PC-9 (cell line): Measurements from ENCODE around the gene SAPCD2. TPM values are rescaled to one million over a fixed set of nuclear protein-coding genes. Genes with fewer than 3 reads are reported as not detected.

Experiments used
- BruUV-seq: library from RNA; stranded (reverse); fragments of 400-500 nt; replicated peaks from 2 replicates; lab custom pipeline; 2021; lab: Mats Ljungman, UMichigan
- CTCF ChIA-PET: fragments of 300-600 bp; sonication (Branson Sonifier 250); formaldehyde crosslinking; loops from one replicate; lab custom pipeline; 2022; ENCODE audit warnings: antibody characterized with exemption; lab: Charles Lee
- POLR2A ChIA-PET: fragments of 300-600 bp; sonication (Branson Sonifier 250); formaldehyde crosslinking; loops from one replicate; lab custom pipeline; 2022; ENCODE audit warnings: antibody characterized with exemption; ENCODE audit not compliant: unreplicated experiment; lab: Charles Lee
- DNase-seq, 2 experiments: peaks; one replicate each; pipeline versions ENCODE4 v3.0.0 to v3.0.0-alpha.2; 2015 to 2022; ENCODE audit warnings: mixed read lengths in 1 of 2
- H2AFZ ChIP-seq: fragments of 200-600 bp; sonication (generic); 2 replicates; pipeline ENCODE4 v1.8.1; 2017; ENCODE audit warnings: antibody characterized with exemption
- H3F3A ChIP-seq: fragments of 200-600 bp; sonication (generic); 2 replicates; pipeline ENCODE4 v1.8.1; 2017; ENCODE audit warnings: antibody characterized with exemption, mild to moderate bottlenecking, low read depth; ENCODE audit not compliant: insufficient read depth
- H3K27ac ChIP-seq: fragments of 200-600 bp; sonication (generic); 2 replicates; pipeline ENCODE4 v1.6.1; 2016; ENCODE audit warnings: mixed run types
- H3K27me3 ChIP-seq: fragments of 200-600 bp; sonication (generic); 2 replicates; pipeline ENCODE4 v1.6.1; 2016; ENCODE audit warnings: low read depth, mixed run types; ENCODE audit not compliant: insufficient read depth
- H3K36me3 ChIP-seq: fragments of 200-600 bp; sonication (generic); 2 replicates; pipeline ENCODE4 v1.6.1; 2016; ENCODE audit warnings: low read depth, mixed run types
- H3K4me1 ChIP-seq: fragments of 200-600 bp; sonication (generic); replicated peaks from 2 replicates; pipeline ENCODE4 v1.6.1; 2016; ENCODE audit warnings: mixed run types; ENCODE audit not compliant: insufficient read depth
- H3K4me2 ChIP-seq: fragments of 200-600 bp; sonication (generic); 2 replicates; pipeline ENCODE4 v1.6.1; 2017; ENCODE audit warnings: mixed run types
- H3K4me3 ChIP-seq: fragments of 200-600 bp; sonication (generic); 2 replicates; pipeline ENCODE4 v1.6.1; 2016; ENCODE audit warnings: mixed run types
- H3K79me2 ChIP-seq: fragments of 200-600 bp; sonication (generic); 2 replicates; pipeline ENCODE4 v1.6.1; 2017; ENCODE audit warnings: low read depth, mixed run types
- H3K9me2 ChIP-seq: fragments of 200-600 bp; sonication (generic); 2 replicates; pipeline ENCODE4 v1.8.1; 2017; ENCODE audit warnings: mild to moderate bottlenecking; ENCODE audit not compliant: insufficient read depth
- H3K9me3 ChIP-seq: fragments of 200-600 bp; sonication (generic); 2 replicates; pipeline ENCODE4 v1.8.1; 2016; ENCODE audit warnings: low read depth; ENCODE audit not compliant: insufficient read depth
- H4K20me1 ChIP-seq: fragments of 200-600 bp; sonication (generic); 2 replicates; pipeline ENCODE4 v1.8.1; 2017; ENCODE audit not compliant: insufficient read depth
- CTCF ChIP-seq: fragments of 200-600 bp; sonication (generic); conservative IDR thresholded peaks from 2 replicates; pipeline ENCODE4 v1.6.1; 2017; ENCODE audit warnings: mixed run types, antibody characterized with exemption, mild to moderate bottlenecking, moderate library complexity
- EZH2 ChIP-seq: fragments of 200-600 bp; sonication (generic); IDR thresholded peaks from 2 replicates; pipeline ENCODE4 v1.8.0; 2017; ENCODE audit warnings: antibody characterized with exemption, low read depth
- intact Hi-C: fragments of 100-400 bp; cut with micrococcal nuclease; formaldehyde crosslinking; loops from one replicate; pipeline ENCODE4 v1.10.0; 2022; ENCODE audit not compliant: unreplicated experiment
- total RNA-seq: library from RNA; stranded (reverse); gene quantifications from 2 replicates; pipeline ENCODE4 v1.2.3, GENCODE V29; 2021

The SAPCD2 gene
- total RNA-seq, 1 experiment from 2014 or later: 50.3 TPM

- Histone ChIP-seq H3K27ac (no peak overlapping the region), H3F3A (peaks cover 7% of the 10 kb centered on the region; the same call in 1 of the 2 replicates), H4K20me1 (no peaks in the 10 kb centered on the region; the same call in 1 of the 2 replicates), H3K27me3 (no peaks in the 10 kb centered on the region), H2AFZ (no peak overlapping the region), H3K4me3 (no peak overlapping the region), H3K4me2 (no peak overlapping the region), H3K4me1 (no peaks in the 10 kb centered on the region), H3K36me3 (no peaks in the 10 kb centered on the region), H3K79me2 (no peaks in the 10 kb centered on the region), H3K9me3 (no peaks in the 10 kb centered on the region), H3K9me2 (no peaks in the 10 kb centered on the region)
- ChIA-PET CTCF (interaction anchor here (0.6 to 1.0 kb wide), 2 partner anchors 21 to 75 kb away, joined by 10 to 12 read pairs; no protein-coding TSS in a partner anchor), POLR2A (no interaction called here)
- no TSS peak for BruUV-seq
- DNase-seq: no peak
- TF ChIP-seq EZH2 (no peak), CTCF (no peak)
- intact Hi-C loops: no loop called here
Measured at GRCh38 chr9:137022662-137023008, 47.7 kb downstream of the SAPCD2 start.

- ChIA-PET CTCF (interaction anchor here (0.6 to 1.0 kb wide), 2 partner anchors 21 to 74 kb away, joined by 10 to 12 read pairs; no protein-coding TSS in a partner anchor), POLR2A (no interaction called here)
- BruUV-seq: no TSS peak
- no peak overlapping the region for H3K4me3 ChIP-seq
- H3K4me1 ChIP-seq: no peaks in the 10 kb centered on the region
- no peak overlapping the region for H3K4me2 ChIP-seq
- no peaks in the 10 kb centered on the region for H3K79me2 ChIP-seq
- TF ChIP-seq CTCF (no peak), EZH2 (no peak)
- no peak overlapping the region for H3K27ac ChIP-seq
- DNase-seq: peak; percentile 81 to 89
- peaks cover 7% of the 10 kb centered on the region; the same call in 1 of the 2 replicates for H3F3A ChIP-seq
- H3K27me3 ChIP-seq: no peaks in the 10 kb centered on the region
- no peaks in the 10 kb centered on the region for H3K36me3 ChIP-seq
- H2AFZ ChIP-seq: no peak overlapping the region
- no peaks in the 10 kb centered on the region for H3K9me3 ChIP-seq
- intact Hi-C loops: no loop called here
- no peaks in the 10 kb centered on the region for H3K9me2 ChIP-seq
- H4K20me1 ChIP-seq: no peaks in the 10 kb centered on the region; the same call in 1 of the 2 replicates
Measured at GRCh38 chr9:137021979-137022661, 48.2 kb downstream of the SAPCD2 start.

- H3K27me3 ChIP-seq: no peaks in the 10 kb centered on the region
- H4K20me1 ChIP-seq: no peaks in the 10 kb centered on the region; the same call in 1 of the 2 replicates
- no peak overlapping the region for H2AFZ ChIP-seq
- DNase-seq: no peak
- no peak overlapping the region for H3K27ac ChIP-seq
- H3K9me3 ChIP-seq: no peaks in the 10 kb centered on the region
- intact Hi-C loops: no loop called here
- no peaks in the 10 kb centered on the region for H3K36me3 ChIP-seq
- H3F3A ChIP-seq: peaks cover 7% of the 10 kb centered on the region; the same call in 1 of the 2 replicates
- TF ChIP-seq CTCF: no peak
- no peak for TF ChIP-seq EZH2
- H3K9me2 ChIP-seq: no peaks in the 10 kb centered on the region
- no TSS peak for BruUV-seq
- H3K4me3 ChIP-seq: no peak overlapping the region
- ChIA-PET CTCF (interaction anchor here (0.5 to 1.0 kb wide), 2 partner anchors 71 to 74 kb away, joined by 5 to 10 read pairs; no protein-coding TSS in a partner anchor), POLR2A (no interaction called here)
- no peaks in the 10 kb centered on the region for H3K4me1 ChIP-seq
- H3K79me2 ChIP-seq: no peaks in the 10 kb centered on the region
- H3K4me2 ChIP-seq: no peak overlapping the region
Measured at GRCh38 chr9:137021568-137021978, 48.8 kb downstream of the SAPCD2 start.
